CD4-positive, alpha-beta T cell treated with Interleukin-4 for 4 hours (primary cell): ENCODE measurements around the gene PARP1.
"Not testable (repeated sequence)": the region's sequence is repeated elsewhere in the genome, so short reads cannot be mapped to it uniquely, and the experiment has no call there.

ENCODE experiments used
- DNase-seq: peaks from one replicate; pipeline ENCODE4 v3.0.0-alpha.2; 2020

PARP1 gene

DNA sequence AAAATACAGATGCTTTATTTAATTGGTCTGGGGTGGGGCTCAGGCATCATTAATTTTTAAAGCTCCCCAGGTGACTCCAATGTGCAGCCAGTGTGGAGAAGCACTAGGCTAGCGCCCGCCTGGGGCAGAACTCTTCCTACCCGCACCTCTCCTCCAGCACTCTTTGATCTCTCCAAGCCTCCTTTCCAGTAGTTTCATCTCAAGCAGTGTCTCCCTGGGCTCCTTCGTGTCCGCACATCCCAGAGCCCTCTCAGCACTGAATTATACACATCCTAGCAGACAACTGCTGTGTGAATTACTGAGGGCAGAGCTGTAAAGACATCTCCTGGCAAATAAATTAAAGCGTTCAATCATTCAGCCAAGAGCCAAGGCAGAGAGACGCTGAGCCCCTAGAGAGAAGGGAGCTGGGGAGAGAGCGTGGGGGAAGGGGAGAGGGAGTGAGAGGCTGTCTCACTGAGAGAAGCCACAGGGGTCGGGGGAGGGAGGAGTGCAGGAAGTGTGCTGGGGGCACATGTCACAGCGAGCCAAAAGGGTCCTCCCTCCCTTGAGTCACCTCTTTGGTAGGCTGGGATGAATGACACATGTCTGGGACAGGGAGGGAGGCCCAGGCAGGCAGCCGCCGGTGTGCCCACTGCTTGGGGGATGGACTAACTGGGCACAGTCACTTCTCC, 21.0 kb upstream of the PARP1 start:
- DNase-seq, result no peak

DNA sequence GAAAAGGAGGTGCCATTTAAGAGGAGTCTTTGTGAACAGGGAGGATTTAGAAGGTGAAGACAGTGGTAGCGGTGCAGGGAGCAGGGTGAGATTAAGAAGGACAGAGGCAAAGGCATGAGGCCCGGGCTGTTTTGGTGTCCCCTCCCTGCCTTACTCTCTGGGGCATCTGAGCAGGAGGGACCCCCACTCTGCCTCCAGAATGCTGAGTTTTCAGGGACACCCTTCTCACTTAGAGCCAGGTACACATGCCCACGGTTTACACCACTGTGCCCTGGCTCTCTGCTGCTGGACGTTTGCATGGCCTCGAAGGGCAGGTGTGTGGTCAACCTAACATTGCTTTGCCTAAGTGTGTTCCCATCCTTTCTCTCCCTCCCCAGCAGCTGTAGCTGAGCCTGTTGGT, 20.5 kb upstream of the PARP1 start:
- DNase-seq, result no peak

- DNase-seq, result no peak
Observed at GRCh38 chr1:226427131-226427530, 19.2 kb upstream of the PARP1 start.

DNA sequence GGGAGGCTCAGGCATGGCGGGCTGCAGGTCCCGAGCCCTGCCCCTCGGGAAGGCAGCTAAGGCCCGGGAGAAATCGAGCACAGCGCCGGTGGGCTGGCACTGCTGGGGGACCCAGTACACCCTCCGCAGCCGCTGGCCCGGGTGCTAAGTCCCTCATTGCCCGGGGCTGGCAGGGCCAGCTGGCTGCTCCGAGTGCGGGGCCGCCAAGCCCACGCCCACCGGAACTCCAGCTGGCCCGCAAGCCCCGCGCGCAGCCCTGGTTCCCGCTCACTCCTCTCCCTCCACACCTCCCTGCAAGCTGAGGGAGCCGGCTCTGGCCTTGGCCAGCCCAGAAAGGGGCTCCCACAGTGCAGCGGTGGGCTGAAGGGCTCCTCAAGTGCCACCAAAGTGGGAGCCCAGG, 18.5 kb upstream of the PARP1 start:
- DNase-seq, result not testable (repeated sequence)

DNA sequence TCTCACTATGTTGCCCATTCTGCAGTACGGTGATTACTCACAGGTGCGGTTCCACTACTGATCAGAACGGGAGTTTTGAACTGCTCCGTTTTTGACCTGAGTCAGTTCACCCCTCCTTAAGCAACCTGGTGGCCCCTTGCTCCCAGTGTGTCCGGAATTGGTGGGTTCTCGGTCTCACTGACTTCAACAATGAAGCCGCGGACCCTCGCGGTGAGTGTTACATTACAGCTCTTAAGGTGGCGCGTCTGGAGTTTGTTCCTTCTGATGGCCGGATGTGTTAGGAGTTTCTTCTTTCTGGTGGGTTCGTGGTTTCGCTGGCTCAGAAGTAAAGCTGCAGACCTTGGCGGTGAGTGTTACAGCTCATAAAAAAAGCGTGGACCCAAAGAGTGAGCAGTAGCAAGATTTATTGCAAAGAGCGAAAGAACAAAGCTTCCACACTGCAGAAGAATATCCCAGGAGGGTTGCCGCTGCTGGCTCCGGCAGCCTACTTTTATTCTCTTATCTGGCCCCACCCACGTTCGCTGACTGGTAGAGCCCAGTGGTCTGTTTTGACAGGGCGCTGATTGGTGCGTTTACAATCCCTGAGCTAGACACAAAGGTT, 17.6 kb upstream of the PARP1 start:
- peak; percentile 40 for DNase-seq

DNA sequence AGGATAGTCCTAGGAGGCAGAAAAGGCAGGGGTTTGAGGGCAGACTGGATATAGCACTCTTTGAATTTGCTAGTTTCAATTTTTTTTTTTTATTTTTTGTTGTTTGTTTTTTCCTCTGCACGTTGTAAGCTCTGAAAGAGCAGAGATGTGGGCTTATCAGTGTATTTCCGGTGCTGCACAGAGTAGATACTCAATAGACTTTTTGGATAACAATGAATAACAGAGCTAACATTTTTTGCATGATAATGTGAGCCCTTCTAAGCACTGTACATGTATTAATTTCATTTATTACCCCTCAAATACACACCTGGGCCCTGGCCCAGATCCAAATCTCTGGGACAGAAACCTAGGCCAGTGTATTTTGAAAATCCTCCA, 17.1 kb upstream of the PARP1 start:
- DNase-seq, result no peak

- peak; percentile 48 for DNase-seq
Observed at GRCh38 chr1:226424221-226425003, 16.5 kb upstream of the PARP1 start.

- DNase-seq, result no peak
Observed at GRCh38 chr1:226422478-226422877, 14.6 kb upstream of the PARP1 start.

DNA sequence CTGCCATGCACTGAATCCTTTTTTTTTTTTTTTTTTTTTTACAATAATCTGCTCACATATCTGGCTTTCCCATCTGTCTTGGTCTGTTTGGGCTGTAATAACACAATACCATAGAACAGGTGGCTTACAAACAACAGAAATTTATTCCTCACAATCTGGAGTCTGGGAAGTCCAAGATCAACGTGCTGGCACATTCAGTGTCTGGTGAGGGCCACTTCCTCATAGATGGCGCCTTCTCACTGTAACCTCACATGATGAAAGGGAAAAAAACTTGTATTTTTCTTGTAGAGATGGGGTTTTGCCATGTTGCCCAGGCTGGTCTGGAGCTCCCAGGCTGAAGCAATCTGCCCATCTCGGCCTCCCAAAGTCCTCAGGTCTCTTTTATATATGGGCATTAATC, 13.0 kb upstream of the PARP1 start:
- no peak for DNase-seq

- DNase-seq, result no peak
Observed at GRCh38 chr1:226420328-226420727, 12.4 kb upstream of the PARP1 start.

DNA sequence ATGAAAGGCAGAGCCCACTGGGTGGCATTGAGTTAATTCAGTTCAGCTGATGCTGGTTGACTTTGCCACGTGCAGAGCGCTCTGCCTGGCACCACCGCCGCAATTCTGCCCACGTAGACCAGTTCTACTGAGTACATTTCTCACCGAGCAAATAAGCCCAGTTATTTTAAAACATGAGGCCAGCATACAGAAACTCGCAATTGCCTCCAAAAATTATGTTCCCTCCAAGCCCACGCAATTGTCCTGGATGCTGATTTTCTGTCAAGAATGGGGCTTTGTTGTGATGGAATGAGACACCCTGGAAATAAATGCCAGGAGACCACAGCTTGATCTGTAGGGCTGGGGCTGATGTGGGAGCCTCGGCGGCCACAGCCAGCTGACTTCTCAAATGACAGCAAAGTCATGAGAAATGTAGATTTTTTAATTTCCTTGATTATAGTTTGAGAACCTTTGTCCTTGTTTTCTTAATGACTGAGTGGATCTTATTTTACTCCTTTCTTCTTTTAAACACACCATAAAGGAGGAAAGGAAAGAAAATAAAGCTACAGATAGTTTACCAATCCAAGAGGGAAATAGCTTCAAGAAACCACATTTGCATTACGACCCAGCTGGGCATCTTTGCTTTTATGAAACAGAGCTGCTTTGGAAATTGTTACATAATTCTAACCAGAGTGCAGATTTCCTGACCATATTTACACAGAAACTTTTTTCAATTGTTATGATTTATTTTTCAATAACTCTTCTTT, 11.6 kb upstream of the PARP1 start:
- no peak for DNase-seq

DNA sequence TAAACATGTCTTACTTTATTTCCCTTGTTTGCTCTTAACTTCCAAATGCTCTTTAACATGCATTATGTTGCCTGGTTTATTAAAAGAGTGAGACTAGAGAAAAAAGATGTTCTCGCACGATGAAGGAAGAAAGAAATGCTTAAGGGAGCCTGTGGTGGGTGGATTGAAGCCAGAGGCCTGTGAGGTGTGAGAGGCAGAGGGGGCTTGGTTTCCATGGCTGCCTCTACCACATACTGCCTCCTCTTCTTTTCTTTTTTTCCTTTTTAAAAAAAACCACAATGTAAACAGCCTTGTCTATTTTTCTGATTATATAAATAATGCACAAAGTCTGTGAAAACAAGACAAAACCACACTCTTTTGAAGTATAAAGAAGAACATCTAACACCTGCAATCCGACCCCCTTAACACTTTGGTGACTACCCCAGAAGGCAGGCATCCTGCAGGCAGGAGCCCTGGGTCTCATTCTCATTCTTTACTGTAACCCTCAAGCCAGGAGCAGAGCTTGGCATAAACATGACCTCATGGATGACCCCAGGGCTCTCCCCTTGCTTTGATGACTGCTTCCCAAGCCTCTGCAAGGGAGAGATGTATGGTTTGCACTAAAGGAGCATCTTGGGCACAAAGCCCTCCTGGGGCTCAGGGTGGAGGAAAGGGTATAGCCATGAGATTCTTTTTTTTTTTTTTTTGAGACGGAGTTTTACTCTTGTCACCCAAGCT, 10.1 kb upstream of the PARP1 start:
- no peak for DNase-seq

GRCh38 chr1:226417350-226417749, 9.5 kb upstream of the PARP1 start:
- DNase-seq, result no peak

GRCh38 chr1:226414098-226414698, 6.3 kb upstream of the PARP1 start:
- no peak for DNase-seq

DNA sequence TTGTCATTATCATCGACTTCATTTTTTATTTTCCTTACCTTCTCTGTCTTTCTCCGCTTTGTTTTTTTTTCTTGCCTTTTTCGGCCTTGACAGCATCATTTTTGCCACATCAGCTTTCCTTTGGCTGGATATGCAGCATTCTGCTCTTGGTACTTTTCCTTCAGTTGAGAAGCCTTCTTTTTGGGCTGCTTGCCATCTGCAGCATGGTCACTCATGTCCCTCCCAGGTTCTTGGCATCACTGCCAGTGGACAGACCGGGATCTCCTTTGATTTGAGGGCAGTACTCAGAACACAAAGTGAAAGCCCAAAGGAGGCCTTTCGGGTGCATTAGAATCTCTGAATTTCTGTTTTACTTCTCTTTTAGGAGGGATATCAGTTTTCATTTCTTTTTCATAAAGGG, 3.7 kb upstream of the PARP1 start:
- no peak for DNase-seq

GRCh38 chr1:226410958-226411357, 3.1 kb upstream of the PARP1 start:
- DNase-seq, result no peak

- no peak for DNase-seq
Observed at GRCh38 chr1:226409392-226409791, 1.5 kb upstream of the PARP1 start.

- no peak for DNase-seq
Observed at GRCh38 chr1:226408285-226409184, 642 bp upstream of the PARP1 start.

DNA sequence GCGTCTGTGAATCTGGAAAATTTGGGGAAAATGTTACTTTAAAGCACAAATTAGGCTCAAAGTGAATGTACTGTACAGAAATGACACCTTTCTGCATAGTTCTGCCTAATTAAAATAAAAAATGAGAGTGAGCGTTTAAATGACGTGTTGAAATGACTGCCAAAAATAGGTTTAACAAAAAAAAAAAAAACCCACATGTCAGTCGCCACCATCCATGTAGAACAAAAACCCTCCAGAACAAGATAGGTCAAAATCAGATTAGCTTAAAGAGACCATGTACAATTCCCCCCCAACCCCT, 745 bp downstream of the PARP1 start:
- no peak for DNase-seq

- DNase-seq, result peak; percentile 20
Observed at GRCh38 chr1:226406401-226406881, 1.5 kb downstream of the PARP1 start.

GRCh38 chr1:226405411-226405988, 2.4 kb downstream of the PARP1 start:
- DNase-seq, result peak; percentile 34
